K562 (cell line): ENCODE results near the gene IBA57. TPM values are rescaled to one million over a fixed set of nuclear protein-coding genes. Genes with fewer than 3 reads are reported as not detected.
A peak's percentile ranks its signal among the peaks of the same experiment; 100 is the strongest.

ENCODE experiments used
- ARNT ChIP-seq, 2 experiments: fragments of 450-650 bp; IDR thresholded peaks; 2 replicates each; pipeline ENCODE4 v1.6.1; 2016; ENCODE audit warnings: mild to moderate bottlenecking in 1 of 2
- DPF2 ChIP-seq: fragments of 450-650 bp; IDR thresholded peaks from 2 replicates; pipeline ENCODE4 v1.6.1; 2016
- GABPA ChIP-seq: fragments of 200-800 bp; sonication (Bioruptor generic); conservative IDR thresholded peaks from 2 replicates; pipeline ENCODE4 v1.6.1; 2016; ENCODE audit warnings: low read depth, missing genetic modification characterization, missing compliant biosample characterization
- HSF4 ChIP-seq: fragments of 250-450 bp; sonication (Bioruptor Pico); IDR thresholded peaks from 2 replicates; pipeline ENCODE4 v2.1.2; 2022; ENCODE audit warnings: mild to moderate bottlenecking, moderate library complexity, borderline replicate concordance
- MCM2 ChIP-seq: fragments of 450-650 bp; IDR thresholded peaks from 2 replicates; pipeline ENCODE4 v1.6.1; 2017; ENCODE audit warnings: low read depth, mild to moderate bottlenecking
- NR4A1 ChIP-seq, 2 experiments: fragments of 250-450 bp in 1 of 2; fragments of 450-650 bp in 1 of 2; sonication (Bioruptor Pico) in 1 of 2; IDR thresholded peaks; 2 replicates each; pipeline versions ENCODE4 v1.4.0 to v1.6.1; 2016 to 2020; ENCODE audit warnings: mild to moderate bottlenecking in 2 of 2, missing compliant biosample characterization in 1 of 2, missing genetic modification characterization in 1 of 2, moderate library complexity in 1 of 2
- RUNX1 ChIP-seq: sonication (generic); IDR thresholded peaks from 2 replicates; pipeline ENCODE4 v1.6.1; 2016; ENCODE audit warnings: antibody characterized with exemption, low read depth
- SETDB1 ChIP-seq: IDR thresholded peaks from one replicate; pipeline ENCODE4 v1.6.1; 2012; ENCODE audit warnings: low read length, control low read depth, inconsistent platforms
- U2AF2 ChIP-seq: fragments of 200-400 bp; formaldehyde crosslinking; optimal IDR thresholded peaks from 2 replicates; pipeline ENCODE3; 2017; ENCODE audit warnings: low read depth, mild to moderate bottlenecking, low read length
- ZNF143 ChIP-seq: sonication (generic); formaldehyde crosslinking; IDR thresholded peaks from 2 replicates; pipeline ENCODE4 v1.9.0; 2022; ENCODE audit warnings: mild to moderate bottlenecking, missing genetic modification reagents
- polyA plus RNA-seq, 8 experiments: library from polyadenylated mRNA; depleted of rRNA in 4 of 8; stranded (reverse) in 5 of 8; unstranded in 3 of 8; fragments of >200 nt; fragmentation: Nextera tagmentation in 2 of 8; fragmentation: Illumina TruSeq in 1 of 8; extraction: Ambion mirVana in 2 of 8; extraction: Trizol in 1 of 8; gene quantifications; 2 replicates each; pipeline versions ENCODE4 v1.2.1 to v1.2.3, GENCODE V29; 2011 to 2014; ENCODE audit warnings: inconsistent platforms in 1 of 8, missing spikeins in 1 of 8
- total RNA-seq, 7 experiments: library from RNA; depleted of rRNA in 6 of 7; stranded (reverse); fragments of >200 nt in 6 of 7; fragmentation: Illumina TruSeq in 2 of 7; extraction: Trizol in 2 of 7; gene quantifications; 2 replicates each; pipeline versions ENCODE4 v1.2.1 to v1.2.3, GENCODE V29; 2011 to 2021; ENCODE audit warnings: low replicate concordance in 1 of 7
- TF ChIP-seq, protein P1 (sequence below): fragments of 250-450 bp; sonication (Bioruptor Pico); IDR thresholded peaks from 2 replicates; pipeline ENCODE4 v1.8.0; 2022; ENCODE audit warnings: inconsistent platforms, mild to moderate bottlenecking, moderate library complexity, borderline replicate concordance
- TF ChIP-seq, protein P2 (sequence below), 2 experiments: fragments of 200-800 bp in 1 of 2; sonication (Bioruptor generic) in 1 of 2; sonication (generic) in 1 of 2; formaldehyde crosslinking in 1 of 2; IDR thresholded peaks in 1 of 2; conservative IDR thresholded peaks in 1 of 2; 2 replicates each; pipeline versions ENCODE4 v1.5.0 to v1.6.1; 2016 to 2020; ENCODE audit warnings: missing compliant biosample characterization in 1 of 2, missing genetic modification characterization in 1 of 2, missing genetic modification reagents in 1 of 2
- TF ChIP-seq, protein P3 (sequence below): fragments of 250-450 bp; sonication (Bioruptor Pico); IDR thresholded peaks from 2 replicates; pipeline ENCODE4 v1.5.0; 2021
- TF ChIP-seq, protein P4 (sequence below): fragments of 450-650 bp; formaldehyde crosslinking; IDR thresholded peaks from 2 replicates; pipeline ENCODE4 v1.4.0; 2020; ENCODE audit warnings: mild to moderate bottlenecking, moderate library complexity
- TF ChIP-seq, protein P5 (sequence below): fragments of 450-650 bp; IDR thresholded peaks from 2 replicates; pipeline ENCODE4 v1.6.1; 2016; ENCODE audit warnings: antibody characterized with exemption
- TF ChIP-seq, protein P6 (sequence below): sonication (generic); formaldehyde crosslinking; IDR thresholded peaks from 2 replicates; pipeline ENCODE4 v1.8.1; 2023; ENCODE audit warnings: mild to moderate bottlenecking, missing genetic modification reagents

The IBA57 gene
- total and polyA plus RNA-seq, 9 of the 15 experiments (the other 6 are each of a cell fraction or from before 2014, with no cell fraction given) = 0.77 to 15.5 (median 2.7) TPM

DNA sequence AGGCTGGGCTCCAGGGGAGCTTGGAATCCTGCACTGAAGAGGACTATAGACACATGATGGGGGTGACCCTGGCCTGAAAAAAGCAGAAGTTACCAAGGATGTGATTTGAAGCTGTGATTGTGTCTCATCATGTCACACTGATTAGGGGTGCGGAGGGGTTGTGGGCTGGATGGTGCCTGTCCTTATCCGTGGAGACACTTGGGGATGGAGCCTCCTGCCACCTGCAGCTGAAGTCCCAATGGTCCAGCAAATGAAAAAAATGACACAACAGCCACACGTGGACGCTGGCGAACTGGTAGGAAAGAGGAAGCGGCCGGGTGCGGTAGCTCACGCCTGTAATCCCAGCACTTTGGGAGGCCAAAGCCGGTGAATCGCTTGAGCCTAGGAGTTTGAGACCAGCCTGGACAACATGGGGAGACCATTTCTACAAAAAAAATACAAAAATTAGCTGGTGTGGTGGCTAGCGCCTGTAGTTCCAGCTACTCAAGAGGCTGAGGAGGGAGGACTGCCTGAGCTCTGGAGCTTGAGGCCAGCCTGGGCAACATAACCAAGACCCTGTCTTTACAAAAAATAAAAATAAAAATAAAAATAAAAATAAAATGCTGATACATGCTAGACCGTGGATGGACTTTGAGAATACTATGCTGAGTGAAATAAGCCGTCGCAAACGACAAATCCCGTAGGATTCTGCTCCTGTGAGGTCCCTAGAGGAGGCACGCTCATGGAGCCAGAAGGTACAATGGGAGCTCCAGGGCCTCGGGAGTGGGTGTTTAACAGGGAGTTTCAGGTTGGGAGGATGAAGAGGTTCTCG, 838 bp upstream of the IBA57 start (continued):
- TF ChIP-seq NR4A1 (CRISPR knock-in tag; IDR thresholded peaks at IDR 0.05) (no peak), NR4A1 (tag; IDR thresholded peaks at IDR 0.05) (no peak), ARNT (IDR thresholded peaks at IDR 0.05) (peak in 1 of 2 experiments; percentile 20; a peak in 2 of 4 replicates), RUNX1 (peak; percentile 51; the same call in 1 of the 2 replicates), GABPA (no peak), U2AF2 (no peak), MCM2 (no peak), ZNF143 (CRISPR knock-in tag) (no peak), DPF2 (peak; percentile 36), SETDB1 (no peak), HSF4 (CRISPR knock-in tag) (no peak)
- TF ChIP-seq, protein P1, sequence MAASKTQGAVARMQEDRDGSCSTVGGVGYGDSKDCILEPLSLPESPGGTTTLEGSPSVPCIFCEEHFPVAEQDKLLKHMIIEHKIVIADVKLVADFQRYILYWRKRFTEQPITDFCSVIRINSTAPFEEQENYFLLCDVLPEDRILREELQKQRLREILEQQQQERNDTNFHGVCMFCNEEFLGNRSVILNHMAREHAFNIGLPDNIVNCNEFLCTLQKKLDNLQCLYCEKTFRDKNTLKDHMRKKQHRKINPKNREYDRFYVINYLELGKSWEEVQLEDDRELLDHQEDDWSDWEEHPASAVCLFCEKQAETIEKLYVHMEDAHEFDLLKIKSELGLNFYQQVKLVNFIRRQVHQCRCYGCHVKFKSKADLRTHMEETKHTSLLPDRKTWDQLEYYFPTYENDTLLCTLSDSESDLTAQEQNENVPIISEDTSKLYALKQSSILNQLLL = no peak
- TF ChIP-seq, protein P2, sequence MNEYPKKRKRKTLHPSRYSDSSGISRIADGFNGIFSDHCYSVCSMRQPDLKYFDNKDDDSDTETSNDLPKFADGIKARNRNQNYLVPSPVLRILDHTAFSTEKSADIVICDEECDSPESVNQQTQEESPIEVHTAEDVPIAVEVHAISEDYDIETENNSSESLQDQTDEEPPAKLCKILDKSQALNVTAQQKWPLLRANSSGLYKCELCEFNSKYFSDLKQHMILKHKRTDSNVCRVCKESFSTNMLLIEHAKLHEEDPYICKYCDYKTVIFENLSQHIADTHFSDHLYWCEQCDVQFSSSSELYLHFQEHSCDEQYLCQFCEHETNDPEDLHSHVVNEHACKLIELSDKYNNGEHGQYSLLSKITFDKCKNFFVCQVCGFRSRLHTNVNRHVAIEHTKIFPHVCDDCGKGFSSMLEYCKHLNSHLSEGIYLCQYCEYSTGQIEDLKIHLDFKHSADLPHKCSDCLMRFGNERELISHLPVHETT (CRISPR knock-in tag; conservative IDR thresholded peaks at IDR 0.05 in 1 of 2, IDR thresholded peaks at IDR 0.05 in 1 of 2) = peak in 1 of 2 experiments; percentile 89; a peak in 2 of 4 replicates
- TF ChIP-seq, protein P3, sequence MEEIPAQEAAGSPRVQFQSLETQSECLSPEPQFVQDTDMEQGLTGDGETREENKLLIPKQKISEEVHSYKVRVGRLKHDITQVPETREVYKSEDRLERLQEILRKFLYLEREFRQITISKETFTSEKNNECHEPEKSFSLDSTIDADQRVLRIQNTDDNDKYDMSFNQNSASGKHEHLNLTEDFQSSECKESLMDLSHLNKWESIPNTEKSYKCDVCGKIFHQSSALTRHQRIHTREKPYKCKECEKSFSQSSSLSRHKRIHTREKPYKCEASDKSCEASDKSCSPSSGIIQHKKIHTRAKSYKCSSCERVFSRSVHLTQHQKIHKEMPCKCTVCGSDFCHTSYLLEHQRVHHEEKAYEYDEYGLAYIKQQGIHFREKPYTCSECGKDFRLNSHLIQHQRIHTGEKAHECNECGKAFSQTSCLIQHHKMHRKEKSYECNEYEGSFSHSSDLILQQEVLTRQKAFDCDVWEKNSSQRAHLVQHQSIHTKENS (CRISPR knock-in tag) = no peak
- TF ChIP-seq, protein P4, sequence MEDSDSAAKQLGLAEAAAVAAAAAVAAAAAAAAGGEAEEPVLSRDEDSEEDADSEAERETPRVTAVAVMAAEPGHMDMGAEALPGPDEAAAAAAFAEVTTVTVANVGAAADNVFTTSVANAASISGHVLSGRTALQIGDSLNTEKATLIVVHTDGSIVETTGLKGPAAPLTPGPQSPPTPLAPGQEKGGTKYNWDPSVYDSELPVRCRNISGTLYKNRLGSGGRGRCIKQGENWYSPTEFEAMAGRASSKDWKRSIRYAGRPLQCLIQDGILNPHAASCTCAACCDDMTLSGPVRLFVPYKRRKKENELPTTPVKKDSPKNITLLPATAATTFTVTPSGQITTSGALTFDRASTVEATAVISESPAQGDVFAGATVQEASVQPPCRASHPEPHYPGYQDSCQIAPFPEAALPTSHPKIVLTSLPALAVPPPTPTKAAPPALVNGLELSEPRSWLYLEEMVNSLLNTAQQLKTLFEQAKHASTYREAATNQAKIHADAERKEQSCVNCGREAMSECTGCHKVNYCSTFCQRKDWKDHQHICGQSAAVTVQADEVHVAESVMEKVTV = peak; percentile 19; the same call in 1 of the 2 replicates
- TF ChIP-seq, protein P5, sequence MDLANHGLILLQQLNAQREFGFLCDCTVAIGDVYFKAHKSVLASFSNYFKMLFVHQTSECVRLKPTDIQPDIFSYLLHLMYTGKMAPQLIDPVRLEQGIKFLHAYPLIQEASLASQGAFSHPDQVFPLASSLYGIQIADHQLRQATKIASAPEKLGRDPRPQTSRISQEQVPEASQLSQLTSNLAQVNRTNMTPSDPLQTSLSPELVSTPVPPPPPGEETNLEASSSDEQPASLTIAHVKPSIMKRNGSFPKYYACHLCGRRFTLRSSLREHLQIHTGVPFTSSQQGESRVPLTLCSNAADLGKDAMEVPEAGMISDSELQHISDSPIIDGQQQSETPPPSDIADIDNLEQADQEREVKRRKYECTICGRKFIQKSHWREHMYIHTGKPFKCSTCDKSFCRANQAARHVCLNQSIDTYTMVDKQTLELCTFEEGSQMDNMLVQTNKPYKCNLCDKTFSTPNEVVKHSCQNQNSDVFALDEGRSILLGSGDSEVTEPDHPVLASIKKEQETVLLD = no peak; the same call in 1 of the 2 replicates
- TF ChIP-seq, protein P6, sequence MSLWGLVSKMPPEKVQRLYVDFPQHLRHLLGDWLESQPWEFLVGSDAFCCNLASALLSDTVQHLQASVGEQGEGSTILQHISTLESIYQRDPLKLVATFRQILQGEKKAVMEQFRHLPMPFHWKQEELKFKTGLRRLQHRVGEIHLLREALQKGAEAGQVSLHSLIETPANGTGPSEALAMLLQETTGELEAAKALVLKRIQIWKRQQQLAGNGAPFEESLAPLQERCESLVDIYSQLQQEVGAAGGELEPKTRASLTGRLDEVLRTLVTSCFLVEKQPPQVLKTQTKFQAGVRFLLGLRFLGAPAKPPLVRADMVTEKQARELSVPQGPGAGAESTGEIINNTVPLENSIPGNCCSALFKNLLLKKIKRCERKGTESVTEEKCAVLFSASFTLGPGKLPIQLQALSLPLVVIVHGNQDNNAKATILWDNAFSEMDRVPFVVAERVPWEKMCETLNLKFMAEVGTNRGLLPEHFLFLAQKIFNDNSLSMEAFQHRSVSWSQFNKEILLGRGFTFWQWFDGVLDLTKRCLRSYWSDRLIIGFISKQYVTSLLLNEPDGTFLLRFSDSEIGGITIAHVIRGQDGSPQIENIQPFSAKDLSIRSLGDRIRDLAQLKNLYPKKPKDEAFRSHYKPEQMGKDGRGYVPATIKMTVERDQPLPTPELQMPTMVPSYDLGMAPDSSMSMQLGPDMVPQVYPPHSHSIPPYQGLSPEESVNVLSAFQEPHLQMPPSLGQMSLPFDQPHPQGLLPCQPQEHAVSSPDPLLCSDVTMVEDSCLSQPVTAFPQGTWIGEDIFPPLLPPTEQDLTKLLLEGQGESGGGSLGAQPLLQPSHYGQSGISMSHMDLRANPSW (CRISPR knock-in tag) = no peak
